GM12878 (cell line): ENCODE results near the gene TENT4B. TPM values are rescaled to one million over a fixed set of nuclear protein-coding genes. Genes with fewer than 3 reads are reported as not detected.

Experiments used
- ATAC-seq: fragments of 200-7000 bp; cut with Tn5 transposase; 3 replicates; pipeline ENCODE4 v1.9.1; 2020; ENCODE audit warnings: mild to moderate bottlenecking, moderate library complexity
- BruUV-seq: library from RNA; stranded (reverse); fragments of 400-500 nt; replicated peaks from 2 replicates; lab custom pipeline; 2021; lab: Mats Ljungman, UMichigan
- CTCF ChIA-PET: fragments of 300-600 bp; sonication (Branson Sonifier 250); formaldehyde crosslinking; extraction: SDS; loops from one replicate; lab custom pipeline; 2021; ENCODE audit warnings: inconsistent platforms; lab: Yijun Ruan, JAX
- POLR2A ChIA-PET: fragments of 350-600 bp; formaldehyde crosslinking; extraction: SDS; loops from one replicate; lab custom pipeline; 2021; ENCODE audit warnings: inconsistent platforms; lab: Charles Lee
- RAD21 ChIA-PET: fragments of 300-600 bp; sonication (Branson Sonifier 250); formaldehyde crosslinking; loops from one replicate; lab custom pipeline; 2023; ENCODE audit warnings: antibody characterized with exemption; ENCODE audit not compliant: unreplicated experiment; lab: Charles Lee
- SMC1A ChIA-PET: fragments of 300-600 bp; sonication (Branson Sonifier 250); formaldehyde crosslinking; loops from one replicate; lab custom pipeline; 2023; ENCODE audit not compliant: unreplicated experiment, uncharacterized antibody; lab: Charles Lee
- DNase-seq: peaks from one replicate; pipeline ENCODE4 v3.0.0-alpha.2; 2011; ENCODE audit warnings: low read depth, low spot score
- FAIRE-seq: peaks from 3 replicates; lab custom pipeline; 2011; peaks lifted over from hg19 to GRCh38; lab: Jason Lieb, UNC
- H2AFZ ChIP-seq: 2 replicates; pipeline ENCODE4 v1.6.0; 2011; ENCODE audit warnings: low read depth, low read length, control low read depth; ENCODE audit not compliant: control insufficient read depth
- H3K27ac ChIP-seq: 2 replicates; pipeline ENCODE4 v1.5.1; 2011; ENCODE audit warnings: control low read depth; ENCODE audit not compliant: control insufficient read depth, insufficient read depth
- H3K27me3 ChIP-seq, 2 experiments: replicated peaks in 1 of 2; 2 replicates each; pipeline versions ENCODE4 v1.6.0 to v1.6.1; 2011; ENCODE audit warnings: low read length in 1 of 2; ENCODE audit not compliant: control insufficient read depth in 2 of 2, insufficient read depth in 2 of 2
- H3K36me3 ChIP-seq, 2 experiments: 2 replicates each; pipeline ENCODE4 v1.5.1; 2011; ENCODE audit warnings: low read length in 1 of 2; ENCODE audit not compliant: control insufficient read depth in 2 of 2, insufficient read depth in 2 of 2
- H3K4me1 ChIP-seq: 2 replicates; pipeline ENCODE4 v1.6.1; 2011; ENCODE audit warnings: mild to moderate bottlenecking, low read length, moderate library complexity, mixed read lengths; ENCODE audit not compliant: control insufficient read depth, insufficient read depth
- H3K4me2 ChIP-seq: 2 replicates; pipeline ENCODE4 v1.6.0; 2011; ENCODE audit warnings: control low read depth; ENCODE audit not compliant: control insufficient read depth, insufficient read depth
- H3K4me3 ChIP-seq: fragments of 200-600 bp; sonication (generic); 2 replicates; pipeline ENCODE4 v1.5.1; 2016
- H3K79me2 ChIP-seq: 2 replicates; pipeline ENCODE4 v1.6.0; 2011; ENCODE audit warnings: low read length; ENCODE audit not compliant: control insufficient read depth, insufficient read depth
- H3K9ac ChIP-seq: 2 replicates; pipeline ENCODE4 v1.8.0; 2011; ENCODE audit warnings: low read length, control low read depth, mixed read lengths; ENCODE audit not compliant: control insufficient read depth, insufficient read depth
- H3K9me3 ChIP-seq: replicated peaks from 3 replicates; pipeline ENCODE4 v1.5.1; 2011; ENCODE audit warnings: mild to moderate bottlenecking, low read length; ENCODE audit not compliant: control insufficient read depth, insufficient read depth
- H4K20me1 ChIP-seq: 2 replicates; pipeline ENCODE4 v1.6.0; 2011; ENCODE audit not compliant: control insufficient read depth, insufficient read depth
- BCL11A ChIP-seq: IDR thresholded peaks from 2 replicates; pipeline ENCODE4 v1.6.1; 2011; ENCODE audit warnings: low read depth, low read length
- CHD2 ChIP-seq: IDR thresholded peaks from 2 replicates; pipeline ENCODE4 v1.6.1; 2011; ENCODE audit warnings: low read depth, low read length, improper control_type of control experiment, borderline replicate concordance
- HCFC1 ChIP-seq: fragments of 150-350 bp; IDR thresholded peaks from 2 replicates; pipeline ENCODE4 v1.6.1; 2014; ENCODE audit warnings: low read length
- LARP7 ChIP-seq: fragments of 450-650 bp; IDR thresholded peaks from 2 replicates; pipeline ENCODE4 v1.6.1; 2017; ENCODE audit warnings: mild to moderate bottlenecking
- NFIC ChIP-seq: IDR thresholded peaks from 2 replicates; pipeline ENCODE4 v1.6.1; 2012; ENCODE audit warnings: low read depth, mild to moderate bottlenecking, inconsistent platforms, low read length, moderate library complexity
- NFXL1 ChIP-seq: fragments of 450-650 bp; IDR thresholded peaks from 2 replicates; pipeline ENCODE4 v1.6.1; 2017; ENCODE audit warnings: antibody characterized with exemption, mild to moderate bottlenecking, borderline replicate concordance
- NFYA ChIP-seq: IDR thresholded peaks from 2 replicates; pipeline ENCODE4 v1.6.1; 2011; ENCODE audit warnings: low read depth, mild to moderate bottlenecking, low read length, improper control_type of control experiment, borderline replicate concordance
- NRF1 ChIP-seq: conservative IDR thresholded peaks from 2 replicates; pipeline ENCODE4 v1.6.1; 2011; ENCODE audit warnings: mild to moderate bottlenecking, low read depth, low read length, improper control_type of control experiment
- POLR2AphosphoS2 ChIP-seq: IDR thresholded peaks from 2 replicates; pipeline ENCODE4 v1.6.1; 2011; ENCODE audit warnings: low read depth, mild to moderate bottlenecking, low read length, improper control_type of control experiment, moderate library complexity
- RAD51 ChIP-seq: fragments of 450-650 bp; IDR thresholded peaks from 2 replicates; pipeline ENCODE4 v1.6.1; 2016; ENCODE audit warnings: moderate library complexity, mild to moderate bottlenecking, inconsistent platforms
- RBBP5 ChIP-seq: fragments of 200-600 bp; sonication (generic); conservative IDR thresholded peaks from 2 replicates; pipeline ENCODE4 v1.6.1; 2016
- SIX5 ChIP-seq: IDR thresholded peaks from 2 replicates; pipeline ENCODE4 v1.6.1; 2011; ENCODE audit warnings: mild to moderate bottlenecking, low read depth, low read length, moderate library complexity; ENCODE audit not compliant: severe bottlenecking
- SREBF1 ChIP-seq: IDR thresholded peaks from 2 replicates; pipeline ENCODE4 v1.6.1; 2012; ENCODE audit warnings: mild to moderate bottlenecking, low read length
- TCF7 ChIP-seq: IDR thresholded peaks from 2 replicates; pipeline ENCODE4 v1.6.1; 2014; ENCODE audit warnings: antibody characterized with exemption, borderline replicate concordance
- YY1 ChIP-seq: IDR thresholded peaks from 2 replicates; pipeline ENCODE4 v1.6.1; 2011; ENCODE audit warnings: low read depth, mild to moderate bottlenecking, low read length
- ZNF217 ChIP-seq: fragments of 450-650 bp; IDR thresholded peaks from 2 replicates; pipeline ENCODE4 v1.6.1; 2017; ENCODE audit warnings: antibody characterized with exemption, mild to moderate bottlenecking
- ZNF384 ChIP-seq: IDR thresholded peaks from 2 replicates; pipeline ENCODE4 v1.6.1; 2012; ENCODE audit warnings: low read depth, mild to moderate bottlenecking, low read length, improper control_type of control experiment, borderline replicate concordance
- WGBS: methylation state at CpG from one replicate; pipeline ENCODE4 v1.1.6; 2016; ENCODE audit warnings: low lambda C conversion rate; ENCODE audit not compliant: insufficient replicate concordance, insufficient coverage; ENCODE audit errors: missing lambda C conversion rate; 5-methylcytosine and 5-hydroxymethylcytosine counted together
- in situ Hi-C: fragments of 300-500 bp; cut with MboI; formaldehyde crosslinking; loops from 9 replicates; pipeline ENCODE4 v1.14.3; 2018; ENCODE audit warnings: mixed read lengths
- intact Hi-C: fragments of 100-400 bp; cut with micrococcal nuclease; formaldehyde crosslinking; loops from one replicate; pipeline ENCODE4 v1.14.2; 2022; ENCODE audit not compliant: unreplicated experiment
- polyA plus RNA-seq, 11 experiments: library from polyadenylated mRNA; depleted of rRNA in 4 of 11; unstranded in 6 of 11; stranded (reverse) in 5 of 11; fragments of >200 nt; fragmentation: Nextera tagmentation in 4 of 11; fragmentation: Illumina TruSeq in 1 of 11; extraction: Ambion mirVana in 4 of 11; extraction: Trizol in 1 of 11; gene quantifications; 1 replicate in 1 of 11; 2 replicates in 10 of 11; pipeline versions ENCODE4 v1.2.1 to v1.2.3, GENCODE V29; 2011 to 2016; ENCODE audit warnings: inconsistent platforms in 2 of 11, missing spikeins in 2 of 11, low read depth in 1 of 11
- total RNA-seq, 4 experiments: library from RNA; depleted of rRNA in 3 of 4; stranded (reverse); fragments of >200 nt in 3 of 4; fragmentation: Illumina TruSeq in 1 of 4; extraction: Trizol in 1 of 4; gene quantifications; 2 replicates each; pipeline versions ENCODE4 v1.2.1 to v1.2.3, GENCODE V29; 2013 to 2021
- TF ChIP-seq, protein P1 (sequence below): IDR thresholded peaks from 2 replicates; pipeline ENCODE4 v1.6.1; 2011; ENCODE audit warnings: low read depth, mild to moderate bottlenecking, low read length, moderate library complexity, borderline replicate concordance; ENCODE audit errors: extremely low read depth
- TF ChIP-seq, protein P2 (sequence below): fragments of 450-650 bp; IDR thresholded peaks from 2 replicates; pipeline ENCODE4 v1.6.1; 2018; ENCODE audit warnings: borderline replicate concordance, mild to moderate bottlenecking; ENCODE audit not compliant: partially characterized antibody
- TF ChIP-seq, protein P3 (sequence below): IDR thresholded peaks from 2 replicates; pipeline ENCODE4 v1.6.1; 2011; ENCODE audit warnings: borderline replicate concordance, low read depth, mild to moderate bottlenecking, moderate library complexity, mixed read lengths, low read length; ENCODE audit not compliant: insufficient read depth; ENCODE audit errors: extremely low read length

The TENT4B gene
- total and polyA plus RNA-seq, 10 of the 15 experiments (the other 5 are each of a cell fraction or from before 2014, with no cell fraction given) = 4.4 to 16.7 (median 10.8) TPM

DNA sequence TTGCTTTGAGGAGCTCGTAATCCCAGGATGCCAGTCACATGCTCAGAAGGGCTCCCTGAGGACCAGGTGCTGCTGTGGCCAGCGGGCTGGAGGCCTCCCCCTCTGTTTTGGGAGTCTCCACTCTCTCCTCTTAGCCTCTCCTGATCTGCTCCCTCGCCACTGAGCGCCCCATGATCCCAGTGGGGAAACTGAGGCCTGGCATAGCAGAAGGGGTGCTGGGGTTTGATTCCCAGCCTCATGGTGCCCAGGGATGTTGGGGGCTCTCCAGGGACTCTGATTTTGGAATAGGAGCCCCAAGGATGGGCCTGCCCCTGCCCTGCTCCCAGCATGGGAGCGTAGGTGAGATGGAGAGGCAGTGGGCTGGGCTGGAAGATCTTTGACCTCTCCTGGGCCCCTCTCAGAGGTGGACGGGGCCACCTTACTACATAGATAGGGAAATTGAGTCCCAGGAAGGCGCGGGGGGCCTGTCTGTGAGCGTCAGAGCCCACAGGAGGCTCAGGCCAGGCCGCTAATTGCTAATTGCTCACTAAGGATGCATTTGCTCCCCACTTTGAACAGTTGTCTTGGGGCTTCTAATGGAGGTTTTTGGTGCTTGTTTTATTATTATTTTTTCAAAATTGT, 112.7 kb downstream of the TENT4B start (continued):
- TF ChIP-seq TCF7 (no peak), SIX5 (no peak), POLR2AphosphoS2 (no peak), NFIC (no peak), RBBP5 (no peak), ZNF217 (no peak), NFXL1 (no peak), CHD2 (no peak)
- TF ChIP-seq, protein P1, sequence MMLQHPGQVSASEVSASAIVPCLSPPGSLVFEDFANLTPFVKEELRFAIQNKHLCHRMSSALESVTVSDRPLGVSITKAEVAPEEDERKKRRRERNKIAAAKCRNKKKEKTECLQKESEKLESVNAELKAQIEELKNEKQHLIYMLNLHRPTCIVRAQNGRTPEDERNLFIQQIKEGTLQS = no peak

DNA sequence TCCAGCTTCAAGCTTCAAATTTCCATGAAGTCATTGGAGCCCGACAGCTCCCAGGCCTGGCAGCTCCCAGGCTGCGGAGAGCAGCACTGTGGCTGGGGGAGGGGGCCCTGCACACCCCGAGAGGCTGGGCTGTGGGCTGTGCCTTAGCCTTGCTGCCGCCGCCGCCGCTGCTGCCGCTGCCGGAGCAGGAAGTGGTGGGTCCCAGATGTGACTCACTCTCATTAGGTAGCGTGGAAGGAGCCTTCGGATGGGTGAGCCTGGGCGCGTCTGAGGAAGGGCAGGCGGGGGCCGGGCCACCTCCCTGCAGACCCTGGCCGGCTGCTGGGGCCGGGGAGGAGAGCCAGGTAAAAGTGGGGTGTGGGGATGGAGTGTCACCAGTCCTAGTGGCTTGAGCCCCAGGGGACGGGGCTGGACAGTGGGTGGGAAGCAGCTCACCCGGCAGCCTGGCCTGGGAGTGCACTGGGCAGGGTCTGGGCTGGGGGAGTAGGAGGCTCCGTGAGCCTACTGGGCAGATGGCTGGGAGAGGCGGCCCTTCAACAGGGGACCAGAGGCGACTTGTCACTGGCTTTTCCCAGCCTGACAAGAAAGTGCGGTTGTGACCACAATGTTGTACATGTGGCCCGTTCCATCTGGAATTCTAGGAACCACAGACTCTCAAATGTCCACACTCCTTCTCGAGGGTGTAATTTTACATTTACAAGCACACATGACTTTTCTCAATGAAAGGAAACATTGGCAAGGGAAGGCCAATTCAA, 113.4 kb downstream of the TENT4B start, which contains the start of gene ADCY7:
Gene ADCY7 (plus strand): TSS at position 215 of the 755 bp plus-strand sequence. CDS start 21,629 bp downstream, outside the sequence.
- Histone ChIP-seq H3K79me2 (peaks cover 26% of the 10 kb centered on the region), H2AFZ (peak within 1 kb of the TSS; percentile 45), H3K27ac (peak within 1 kb of the TSS; percentile 87), H3K9ac (peak within 1 kb of the TSS; percentile 58), H3K27me3 (no peaks in the 10 kb centered on the region; a peak in 1 of 4 replicates), H3K4me3 (peak within 1 kb of the TSS; percentile 80), H3K9me3 (no peaks in the 10 kb centered on the region), H3K36me3 (no peaks in the 10 kb centered on the region), H4K20me1 (no peaks in the 10 kb centered on the region), H3K4me1 (peaks cover 34% of the 10 kb centered on the region), H3K4me2 (peak within 1 kb of the TSS; percentile 30)
- TSS peak; percentile 81 for BruUV-seq
- FAIRE-seq (peak; percentile 59), ATAC-seq (peak; percentile 90), DNase-seq (no peak)
- ChIA-PET RAD21 (interaction anchor here (0.6 to 1.5 kb wide), 6 partner anchors 8 to 480 kb away, joined by 3 to 4 read pairs (median 3); partner anchors contain the start of gene CNEP1R1), POLR2A (interaction anchor here (0.6 to 2.7 kb wide), 4 partner anchors 8 to 434 kb away, joined by 3 to 15 read pairs (median 4); no protein-coding TSS in a partner anchor), CTCF (interaction anchor here (0.6 to 4.4 kb wide), 11 partner anchors 8 to 540 kb away, joined by 3 to 44 read pairs (median 4); no protein-coding TSS in a partner anchor), SMC1A (interaction anchor here (1.2 to 6.7 kb wide), 3 partner anchors 8 to 88 kb away, joined by 3 to 73 read pairs (median 24); no protein-coding TSS in a partner anchor)
- in situ Hi-C loops (no loop called here), intact Hi-C loops (no loop called here)
- 2% methylated on average over 25 of the region's 25 CpGs for WGBS
- no peak for TF ChIP-seq NRF1
- TF ChIP-seq, protein P2, sequence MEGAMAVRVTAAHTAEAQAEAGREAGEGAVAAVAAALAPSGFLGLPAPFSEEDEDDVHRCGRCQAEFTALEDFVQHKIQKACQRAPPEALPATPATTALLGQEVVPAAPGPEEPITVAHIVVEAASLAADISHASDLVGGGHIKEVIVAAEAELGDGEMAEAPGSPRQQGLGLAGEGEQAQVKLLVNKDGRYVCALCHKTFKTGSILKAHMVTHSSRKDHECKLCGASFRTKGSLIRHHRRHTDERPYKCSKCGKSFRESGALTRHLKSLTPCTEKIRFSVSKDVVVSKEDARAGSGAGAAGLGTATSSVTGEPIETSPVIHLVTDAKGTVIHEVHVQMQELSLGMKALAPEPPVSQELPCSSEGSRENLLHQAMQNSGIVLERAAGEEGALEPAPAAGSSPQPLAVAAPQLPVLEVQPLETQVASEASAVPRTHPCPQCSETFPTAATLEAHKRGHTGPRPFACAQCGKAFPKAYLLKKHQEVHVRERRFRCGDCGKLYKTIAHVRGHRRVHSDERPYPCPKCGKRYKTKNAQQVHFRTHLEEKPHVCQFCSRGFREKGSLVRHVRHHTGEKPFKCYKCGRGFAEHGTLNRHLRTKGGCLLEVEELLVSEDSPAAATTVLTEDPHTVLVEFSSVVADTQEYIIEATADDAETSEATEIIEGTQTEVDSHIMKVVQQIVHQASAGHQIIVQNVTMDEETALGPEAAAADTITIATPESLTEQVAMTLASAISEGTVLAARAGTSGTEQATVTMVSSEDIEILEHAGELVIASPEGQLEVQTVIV = no peak
- TF ChIP-seq RAD51 = no peak
- TF ChIP-seq BCL11A = 0 out of 2 replicates have a peak, but pooled peaks have one; percentile 47
- TF ChIP-seq LARP7 = no peak
- TF ChIP-seq, protein P3, sequence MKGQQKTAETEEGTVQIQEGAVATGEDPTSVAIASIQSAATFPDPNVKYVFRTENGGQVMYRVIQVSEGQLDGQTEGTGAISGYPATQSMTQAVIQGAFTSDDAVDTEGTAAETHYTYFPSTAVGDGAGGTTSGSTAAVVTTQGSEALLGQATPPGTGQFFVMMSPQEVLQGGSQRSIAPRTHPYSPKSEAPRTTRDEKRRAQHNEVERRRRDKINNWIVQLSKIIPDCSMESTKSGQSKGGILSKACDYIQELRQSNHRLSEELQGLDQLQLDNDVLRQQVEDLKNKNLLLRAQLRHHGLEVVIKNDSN = no peak
- TF ChIP-seq HCFC1 = no peak
- TF ChIP-seq YY1 = peak; percentile 46; the same call in 1 of the 2 replicates
- no peak for TF ChIP-seq NFYA
- TF ChIP-seq SREBF1 = no peak
- no peak; the same call in 1 of the 2 replicates for TF ChIP-seq ZNF384
